SW480 (cell line): ENCODE measurements around the gene CSF3.
"Not testable (repeated sequence)": the region's sequence is repeated elsewhere in the genome, so short reads cannot be mapped to it uniquely, and the experiment has no call there.

Experiments
- DNase-seq: peaks from one replicate; pipeline ENCODE4 v3.0.0-alpha.2; 2016; ENCODE audit warnings: low spot score

CSF3 gene

DNA sequence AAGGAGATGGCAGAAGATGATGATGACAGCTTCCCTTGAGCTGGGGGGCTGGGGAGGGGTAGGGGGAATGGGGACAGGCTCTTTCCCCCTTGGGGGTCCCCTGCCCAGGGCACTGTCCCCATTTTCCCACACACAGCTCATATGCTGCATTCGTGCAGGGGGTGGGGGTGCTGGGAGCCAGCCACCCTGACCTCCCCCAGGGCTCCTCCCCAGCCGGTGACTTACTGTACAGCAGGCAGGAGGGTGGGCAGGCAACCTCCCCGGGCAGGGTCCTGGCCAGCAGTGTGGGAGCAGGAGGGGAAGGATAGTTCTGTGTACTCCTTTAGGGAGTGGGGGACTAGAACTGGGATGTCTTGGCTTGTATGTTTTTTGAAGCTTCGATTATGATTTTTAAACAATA lies 17.7 kb upstream of the CSF3 start:
- no peak for DNase-seq

DNA sequence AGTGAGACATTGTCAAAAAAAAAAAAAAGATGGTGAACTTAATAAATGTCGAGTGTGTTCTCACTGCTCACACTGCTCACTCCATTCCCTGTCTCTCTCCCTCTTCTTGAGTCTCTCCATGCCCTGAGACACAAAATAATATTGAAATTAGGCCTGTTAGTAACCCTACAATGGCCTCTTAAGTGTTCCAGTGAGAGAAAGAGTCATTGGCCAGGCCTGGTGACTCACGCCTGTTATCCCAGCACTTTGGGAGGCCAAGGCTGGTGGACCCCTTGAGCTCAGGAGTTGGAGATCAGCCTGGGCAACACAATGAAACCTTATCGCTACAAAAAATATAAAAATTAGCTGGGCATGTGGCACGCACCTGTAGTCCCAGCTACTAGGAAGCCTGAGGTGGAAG lies 16.2 kb upstream of the CSF3 start:
- no peak for DNase-seq

DNA sequence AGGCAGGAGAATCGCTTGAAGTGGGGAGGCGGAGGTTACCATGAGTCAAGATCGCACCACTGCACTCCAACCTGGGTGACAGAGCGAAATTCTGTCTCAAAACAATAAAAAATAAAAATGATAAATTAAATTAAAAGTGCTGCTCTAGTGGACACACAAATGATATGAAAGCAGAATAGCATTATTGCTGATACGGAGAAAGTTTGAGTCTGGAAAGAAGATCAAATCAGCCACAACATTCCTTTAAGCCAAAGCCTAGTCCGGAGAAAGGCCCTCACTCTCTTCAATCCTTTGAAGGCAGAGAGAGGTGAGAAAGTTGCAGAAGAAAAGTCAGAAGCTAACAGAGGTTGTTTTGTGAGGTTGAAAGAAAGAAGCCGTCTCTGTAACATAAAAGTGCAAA lies 15.1 kb upstream of the CSF3 start:
- DNase-seq = no peak

DNA sequence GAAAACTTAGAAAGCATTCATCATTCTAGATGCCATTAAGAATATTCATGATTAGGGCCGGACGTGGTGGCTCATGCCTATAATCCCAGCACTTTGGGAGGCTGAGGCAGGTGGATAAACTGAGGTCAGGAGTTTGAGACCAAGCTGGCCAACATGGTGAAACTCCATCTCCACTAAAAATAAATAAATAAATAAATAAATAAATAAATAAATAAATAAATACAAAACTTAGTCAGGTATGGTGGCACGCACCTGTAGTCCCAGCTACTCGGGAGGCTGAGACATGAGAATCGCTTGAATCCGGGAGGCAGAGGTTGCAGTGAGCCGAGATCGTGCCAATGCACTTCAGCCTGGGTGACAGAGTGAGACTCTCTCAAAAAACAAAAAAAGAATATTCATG lies 13.9 kb upstream of the CSF3 start:
- DNase-seq = not testable (repeated sequence)

DNA sequence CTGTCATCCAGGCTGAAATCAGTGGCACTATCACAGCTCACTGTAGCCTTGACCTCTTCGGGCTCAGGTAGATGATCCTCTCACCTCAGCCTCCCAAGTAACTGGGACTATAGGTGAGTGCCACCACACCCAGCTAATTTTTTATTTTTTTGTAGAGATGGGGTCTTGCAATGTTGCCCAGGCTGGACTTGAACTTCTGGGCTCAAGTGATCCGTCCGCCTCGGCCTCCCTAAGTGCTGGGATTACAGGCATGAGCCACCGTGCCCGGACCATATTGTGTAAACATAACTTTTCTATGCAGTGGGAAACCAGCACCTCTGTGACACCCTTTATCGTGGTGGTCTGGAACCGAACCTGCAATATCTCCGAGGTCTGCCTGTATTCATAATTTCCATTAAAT lies 11.2 kb upstream of the CSF3 start:
- no peak for DNase-seq

DNA sequence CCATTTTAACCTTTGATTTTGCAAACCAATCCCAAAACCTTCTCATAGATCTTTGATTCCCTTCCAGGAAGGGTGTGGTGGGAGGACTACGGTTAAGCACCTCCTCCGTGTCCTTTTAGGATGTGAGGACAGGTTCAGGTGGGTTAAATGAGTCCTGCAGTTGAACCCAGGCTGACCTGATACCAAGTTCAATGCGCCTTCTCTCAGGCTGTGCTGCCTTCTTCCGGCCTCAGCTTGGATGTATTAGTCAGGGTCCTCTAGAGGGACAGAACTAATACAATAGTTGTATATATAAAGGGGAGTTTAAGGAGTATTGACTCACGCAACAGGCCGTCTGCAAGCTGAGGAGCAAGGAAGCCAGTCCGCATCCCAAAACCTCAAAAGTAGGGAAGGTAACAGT lies 10.5 kb upstream of the CSF3 start:
- DNase-seq = no peak

DNA sequence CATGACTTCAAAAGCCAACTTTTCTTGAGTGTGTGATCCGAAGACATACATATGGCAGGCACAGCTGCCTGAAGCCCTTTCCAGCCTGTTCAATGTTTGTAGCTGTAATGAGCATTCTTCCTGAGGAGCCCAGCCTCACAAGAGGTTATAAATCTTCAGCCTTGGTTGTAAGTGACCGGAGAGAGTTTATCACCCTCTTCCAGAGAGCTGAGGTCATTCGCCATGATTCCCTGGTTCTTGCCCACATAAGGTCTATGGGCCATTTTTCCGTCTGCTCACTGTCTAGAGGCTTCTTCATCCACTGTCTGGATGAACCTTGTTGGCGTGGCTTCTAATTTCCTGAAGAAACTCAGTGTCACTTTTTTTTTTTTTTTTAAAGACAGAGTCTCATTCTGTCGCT lies 9.7 kb upstream of the CSF3 start:
- DNase-seq = no peak

DNA sequence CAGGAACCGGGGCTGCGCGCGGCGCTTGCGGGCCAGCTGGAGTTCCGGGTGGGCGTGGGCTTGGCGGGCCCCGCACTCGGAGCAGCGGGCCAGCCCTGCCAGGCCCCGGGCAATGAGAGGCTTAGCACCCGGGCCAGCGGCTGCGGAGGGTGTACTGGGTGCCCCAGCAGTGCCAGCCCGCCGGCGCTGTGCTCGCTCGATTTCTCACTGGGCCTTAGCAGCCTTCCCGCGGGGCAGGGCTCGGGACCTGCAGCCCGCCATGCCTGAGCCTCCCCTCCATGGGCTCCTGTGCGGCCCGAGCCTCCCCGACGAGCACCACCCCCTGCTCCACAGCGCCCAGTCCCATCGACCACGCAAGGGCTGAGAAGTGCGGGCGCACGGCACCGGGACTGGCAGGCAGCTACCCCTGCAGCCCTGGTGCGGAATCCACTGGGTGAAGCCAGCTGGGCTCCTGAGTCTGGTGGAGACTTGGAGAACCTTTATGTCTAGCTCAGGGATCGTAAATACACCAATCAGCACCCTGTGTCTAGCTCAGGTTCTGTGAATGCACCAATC lies 4.2 kb upstream of the CSF3 start:
- not testable (repeated sequence) for DNase-seq

DNA sequence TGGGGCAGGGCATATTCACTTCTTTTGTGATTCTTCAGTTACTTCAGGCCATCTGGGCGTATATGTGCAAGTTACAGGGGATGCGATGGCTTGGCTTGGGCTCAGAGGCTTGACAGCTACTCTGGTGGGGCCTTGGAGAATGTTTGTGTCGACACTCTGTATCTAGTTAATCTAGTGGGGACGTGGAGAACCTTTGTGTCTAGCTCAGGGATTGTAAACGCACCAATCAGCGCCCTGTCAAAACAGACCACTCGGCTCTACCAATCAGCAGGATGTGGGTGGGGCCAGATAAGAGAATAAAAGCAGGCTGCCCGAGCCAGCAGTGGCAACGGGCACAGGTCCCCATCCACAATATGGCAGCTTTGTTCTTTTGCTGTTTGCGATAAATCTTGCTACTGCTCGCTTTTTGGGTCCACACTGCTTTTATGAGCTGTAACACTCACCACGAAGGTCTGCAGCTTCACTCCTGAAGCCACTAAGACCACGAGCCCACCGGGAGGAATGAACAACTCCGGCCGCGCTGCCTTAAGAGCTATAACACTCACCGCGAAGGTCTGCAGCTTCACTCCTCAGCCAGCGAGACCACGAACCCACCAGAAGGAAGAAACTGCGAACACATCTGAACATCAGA lies 3.1 kb upstream of the CSF3 start:
- not testable (repeated sequence) for DNase-seq

DNA sequence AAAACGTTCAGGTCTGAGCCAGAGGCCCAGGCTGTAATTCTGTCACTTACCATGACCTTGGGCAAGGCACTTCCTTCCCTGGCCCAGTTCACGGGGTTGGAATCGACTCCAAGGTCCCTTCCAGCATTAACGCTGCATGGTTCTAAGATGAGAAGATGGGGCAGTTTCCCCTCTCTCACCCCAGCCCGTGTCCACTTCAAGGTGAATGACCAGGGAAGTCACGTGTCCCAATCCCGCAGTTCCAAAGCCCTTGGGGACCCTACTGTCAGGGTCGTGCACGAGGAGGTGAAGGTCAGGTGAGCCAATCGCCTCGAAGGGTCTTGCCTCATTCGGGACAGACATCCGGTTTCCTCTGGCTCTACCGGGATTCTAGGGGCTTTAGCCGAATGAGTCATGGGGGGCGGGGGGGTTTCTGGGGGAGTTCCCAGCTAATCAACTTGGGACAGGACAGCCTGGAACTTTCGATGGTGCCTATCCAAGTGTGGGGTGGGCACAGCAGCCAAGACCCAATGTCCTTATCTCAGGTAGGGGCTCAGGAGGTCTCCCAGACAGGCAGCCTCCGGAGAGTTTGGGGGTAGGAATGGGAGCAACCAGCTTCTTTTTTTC lies 762 bp upstream of the CSF3 start:
- no peak for DNase-seq

DNA sequence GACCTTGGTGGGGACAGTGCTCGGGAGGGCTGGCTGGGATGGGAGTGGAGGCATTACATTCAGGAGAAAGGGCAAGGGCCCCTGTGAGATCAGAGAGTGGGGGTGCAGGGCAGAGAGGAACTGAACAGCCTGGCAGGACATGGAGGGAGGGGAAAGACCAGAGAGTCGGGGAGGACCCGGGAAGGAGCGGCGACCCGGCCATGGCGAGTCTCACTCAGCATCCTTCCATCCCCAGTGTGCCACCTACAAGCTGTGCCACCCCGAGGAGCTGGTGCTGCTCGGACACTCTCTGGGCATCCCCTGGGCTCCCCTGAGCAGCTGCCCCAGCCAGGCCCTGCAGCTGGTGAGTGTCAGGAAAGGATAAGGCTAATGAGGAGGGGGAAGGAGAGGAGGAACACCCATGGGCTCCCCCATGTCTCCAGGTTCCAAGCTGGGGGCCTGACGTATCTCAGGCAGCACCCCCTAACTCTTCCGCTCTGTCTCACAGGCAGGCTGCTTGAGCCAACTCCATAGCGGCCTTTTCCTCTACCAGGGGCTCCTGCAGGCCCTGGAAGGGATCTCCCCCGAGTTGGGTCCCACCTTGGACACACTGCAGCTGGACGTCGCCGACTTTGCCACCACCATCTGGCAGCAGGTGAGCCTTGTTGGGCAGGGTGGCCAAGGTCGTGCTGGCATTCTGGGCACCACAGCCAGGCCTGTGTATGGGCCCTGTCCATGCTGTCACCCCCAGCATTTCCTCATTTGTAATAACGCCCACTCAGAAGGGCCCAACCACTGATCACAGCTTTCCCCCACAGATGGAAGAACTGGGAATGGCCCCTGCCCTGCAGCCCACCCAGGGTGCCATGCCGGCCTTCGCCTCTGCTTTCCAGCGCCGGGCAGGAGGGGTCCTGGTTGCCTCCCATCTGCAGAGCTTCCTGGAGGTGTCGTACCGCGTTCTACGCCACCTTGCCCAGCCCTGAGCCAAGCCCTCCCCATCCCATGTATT lies 1.1 kb downstream of the CSF3 start:
- DNase-seq = no peak

DNA sequence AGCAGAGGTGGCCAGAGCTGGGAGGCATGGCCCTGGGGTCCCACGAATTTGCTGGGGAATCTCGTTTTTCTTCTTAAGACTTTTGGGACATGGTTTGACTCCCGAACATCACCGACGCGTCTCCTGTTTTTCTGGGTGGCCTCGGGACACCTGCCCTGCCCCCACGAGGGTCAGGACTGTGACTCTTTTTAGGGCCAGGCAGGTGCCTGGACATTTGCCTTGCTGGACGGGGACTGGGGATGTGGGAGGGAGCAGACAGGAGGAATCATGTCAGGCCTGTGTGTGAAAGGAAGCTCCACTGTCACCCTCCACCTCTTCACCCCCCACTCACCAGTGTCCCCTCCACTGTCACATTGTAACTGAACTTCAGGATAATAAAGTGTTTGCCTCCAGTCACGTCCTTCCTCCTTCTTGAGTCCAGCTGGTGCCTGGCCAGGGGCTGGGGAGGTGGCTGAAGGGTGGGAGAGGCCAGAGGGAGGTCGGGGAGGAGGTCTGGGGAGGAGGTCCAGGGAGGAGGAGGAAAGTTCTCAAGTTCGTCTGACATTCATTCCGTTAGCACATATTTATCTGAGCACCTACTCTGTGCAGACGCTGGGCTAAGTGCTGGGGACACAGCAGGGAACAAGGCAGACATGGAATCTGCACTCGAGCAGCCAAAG lies 2.3 kb downstream of the CSF3 start:
- DNase-seq = no peak

DNA sequence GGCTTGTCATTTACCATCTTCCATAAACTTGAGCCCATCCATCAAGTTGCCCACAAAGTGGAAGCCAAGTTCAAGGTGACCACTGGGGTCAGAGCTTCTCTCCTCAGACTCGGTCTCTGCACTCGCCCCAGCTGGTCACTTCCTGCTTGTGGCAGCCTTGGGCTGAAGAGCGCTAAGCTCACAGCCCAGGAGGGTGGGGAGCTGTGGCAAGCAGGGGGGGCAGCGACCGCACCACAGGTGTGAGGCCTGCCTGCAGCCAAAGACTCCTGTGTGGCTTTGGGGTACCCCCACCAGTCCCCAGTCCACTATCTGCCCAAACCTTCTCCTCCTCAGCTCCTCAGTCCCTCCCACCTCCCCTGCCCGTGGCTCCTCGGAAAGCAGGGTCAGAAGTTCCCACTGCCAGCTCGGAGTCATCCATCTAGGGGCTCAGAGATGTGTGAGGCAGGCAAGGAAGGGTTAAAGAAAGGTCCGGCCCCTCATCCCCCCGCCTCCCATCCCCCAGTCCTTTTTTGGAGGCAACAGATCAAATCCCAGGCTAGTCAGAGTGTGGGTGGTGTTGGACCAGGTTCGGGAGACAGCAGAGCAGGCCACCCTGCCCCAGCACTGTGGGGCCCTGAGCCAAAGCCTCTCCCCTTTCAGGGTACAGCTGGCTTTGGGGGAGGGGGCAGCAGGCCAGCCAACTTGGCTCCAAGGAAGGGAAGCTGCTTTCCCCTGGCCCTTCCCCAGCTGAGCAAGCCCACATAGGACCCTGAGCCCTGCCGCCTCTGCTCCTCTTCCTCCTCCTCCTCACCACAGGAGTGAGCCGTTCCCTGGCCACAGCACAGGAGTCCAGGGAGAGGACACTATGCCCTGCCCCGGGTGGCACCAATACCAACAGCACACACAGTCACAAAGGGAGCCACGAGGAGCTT lies 3.2 kb downstream of the CSF3 start:
- DNase-seq = no peak

DNA sequence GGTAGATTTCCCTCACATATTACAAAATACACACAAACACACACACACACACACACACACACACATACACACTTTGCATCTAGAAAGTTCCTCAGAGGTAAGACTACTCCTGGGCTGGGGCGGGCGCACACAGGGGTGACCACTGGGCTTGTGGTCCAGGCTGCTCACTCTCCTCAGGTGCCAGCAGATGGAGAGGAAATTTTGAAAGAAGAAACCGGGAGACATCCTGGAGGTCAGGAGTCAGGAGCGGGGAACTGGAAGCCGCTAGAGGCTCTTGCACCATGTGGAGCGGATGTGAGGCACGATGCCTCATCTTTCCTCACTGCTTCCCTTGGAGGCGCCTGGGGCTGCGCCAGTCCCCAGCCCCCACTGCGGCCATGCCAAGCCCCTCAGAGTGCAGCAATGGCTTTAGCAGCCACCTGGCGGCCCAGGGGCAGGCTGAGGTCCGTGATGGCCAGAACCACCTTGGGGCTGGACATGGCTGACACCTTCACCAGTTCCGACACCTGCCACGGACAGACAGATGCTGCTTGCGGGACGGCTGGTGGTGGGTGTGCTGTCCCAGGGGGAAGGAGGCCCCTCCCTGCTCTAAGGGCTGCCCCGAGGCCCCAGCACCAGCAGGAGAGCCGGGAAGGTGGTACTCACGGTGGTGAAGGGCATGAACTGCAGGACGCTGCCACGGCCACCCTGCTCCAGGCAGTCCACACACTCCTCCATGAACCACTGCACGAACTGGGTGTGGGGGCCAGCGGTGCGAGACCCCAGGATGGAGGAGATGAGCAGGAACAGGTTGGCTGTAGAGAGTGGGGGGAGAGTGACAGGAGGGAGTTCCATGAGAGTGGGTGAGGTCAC lies 4.1 kb downstream of the CSF3 start:
- DNase-seq = no peak

DNA sequence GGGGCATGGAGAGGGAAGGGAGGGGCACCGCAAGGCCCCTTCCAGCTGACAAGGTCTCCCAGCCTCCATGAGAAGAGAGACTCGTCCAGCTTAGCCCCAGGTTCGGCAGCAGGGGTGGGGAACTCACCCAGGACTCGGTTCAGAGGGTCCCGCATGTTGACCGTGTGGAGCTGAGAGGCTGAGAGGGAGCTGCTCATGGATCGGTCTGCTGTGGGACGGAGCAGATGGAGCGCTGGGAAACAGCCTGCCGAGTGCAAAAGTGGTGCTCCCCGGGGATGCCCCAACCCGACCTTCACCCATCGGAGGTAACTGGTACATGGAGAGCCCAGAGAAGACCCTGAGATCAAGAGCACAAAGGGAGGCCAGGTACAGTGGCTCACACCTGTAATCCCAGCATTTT lies 4.9 kb downstream of the CSF3 start:
- DNase-seq = no peak

DNA sequence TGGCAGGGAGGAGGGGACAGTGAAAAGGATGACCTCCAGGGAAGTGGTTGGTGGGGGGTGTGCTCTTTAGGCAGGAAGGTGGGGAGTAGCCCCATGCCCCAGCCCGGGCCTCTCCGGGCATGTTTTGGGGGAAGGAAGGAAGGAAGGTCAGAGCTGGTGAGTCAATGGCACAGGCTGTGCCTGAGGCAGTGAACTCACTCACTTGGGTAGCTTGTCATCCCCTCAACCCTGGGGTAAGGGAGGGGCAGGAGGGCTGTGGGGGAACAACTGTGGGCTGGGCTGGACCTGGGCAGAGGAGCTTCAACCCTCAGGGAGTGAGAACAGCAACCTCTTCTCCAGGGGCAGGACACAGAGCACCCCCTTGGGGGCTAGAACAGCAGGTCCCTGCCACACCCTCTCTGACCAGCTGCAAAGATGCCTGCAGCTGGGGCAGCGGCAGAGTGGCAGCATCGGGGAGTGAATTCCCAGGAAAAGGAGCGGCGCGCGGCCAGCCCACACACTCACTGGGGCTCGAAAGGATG lies 6.3 kb downstream of the CSF3 start:
- DNase-seq = no peak

DNA sequence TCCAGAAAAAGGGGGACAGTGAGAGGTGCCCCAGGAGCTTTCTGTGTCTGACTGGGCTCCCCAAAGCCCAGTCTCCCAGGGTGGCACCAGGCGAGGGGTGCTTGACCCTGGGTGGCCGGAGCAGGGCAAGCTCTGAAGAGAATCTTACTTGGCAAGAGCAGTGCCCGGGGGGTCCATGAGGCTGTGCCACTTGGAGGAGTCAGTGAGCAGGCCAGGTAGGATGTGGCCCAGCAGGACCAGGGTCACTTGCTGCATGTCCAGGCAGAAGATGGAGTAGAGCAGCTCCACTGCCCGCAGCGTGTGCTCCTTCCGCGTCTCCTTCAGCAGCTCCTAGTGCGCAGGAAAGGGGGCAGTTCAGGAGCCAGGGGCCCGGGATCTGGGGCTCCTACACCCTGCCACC lies 7.3 kb downstream of the CSF3 start:
- DNase-seq = no peak

DNA sequence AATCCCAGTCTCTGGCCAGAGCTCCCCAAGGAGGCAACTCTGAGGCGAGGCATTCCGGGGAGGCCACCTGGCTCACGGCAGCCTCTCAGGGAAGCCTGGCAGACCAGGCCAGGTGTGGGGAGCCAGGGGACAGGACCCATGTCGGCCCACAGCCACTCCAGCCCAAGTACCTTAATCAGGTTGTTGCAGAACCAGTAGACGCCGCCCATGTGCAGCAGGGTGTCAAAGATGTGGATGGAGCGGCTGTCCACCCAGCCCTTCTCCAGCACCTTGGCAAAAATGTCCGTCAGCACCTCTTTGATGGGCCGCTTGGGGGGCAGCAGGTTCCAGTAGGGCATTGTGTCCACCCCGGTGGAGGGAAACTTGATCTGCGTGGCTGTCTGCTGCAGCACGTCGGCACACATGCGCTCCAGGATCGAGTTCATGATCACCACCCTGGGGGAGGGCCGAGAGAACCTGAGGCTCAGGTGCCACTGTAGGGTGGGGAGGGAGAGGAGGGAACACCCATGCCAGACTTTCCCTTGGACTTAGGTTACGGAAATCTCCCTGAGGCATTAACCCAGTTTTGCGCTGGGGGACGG lies 7.8 kb downstream of the CSF3 start:
- DNase-seq = no peak

DNA sequence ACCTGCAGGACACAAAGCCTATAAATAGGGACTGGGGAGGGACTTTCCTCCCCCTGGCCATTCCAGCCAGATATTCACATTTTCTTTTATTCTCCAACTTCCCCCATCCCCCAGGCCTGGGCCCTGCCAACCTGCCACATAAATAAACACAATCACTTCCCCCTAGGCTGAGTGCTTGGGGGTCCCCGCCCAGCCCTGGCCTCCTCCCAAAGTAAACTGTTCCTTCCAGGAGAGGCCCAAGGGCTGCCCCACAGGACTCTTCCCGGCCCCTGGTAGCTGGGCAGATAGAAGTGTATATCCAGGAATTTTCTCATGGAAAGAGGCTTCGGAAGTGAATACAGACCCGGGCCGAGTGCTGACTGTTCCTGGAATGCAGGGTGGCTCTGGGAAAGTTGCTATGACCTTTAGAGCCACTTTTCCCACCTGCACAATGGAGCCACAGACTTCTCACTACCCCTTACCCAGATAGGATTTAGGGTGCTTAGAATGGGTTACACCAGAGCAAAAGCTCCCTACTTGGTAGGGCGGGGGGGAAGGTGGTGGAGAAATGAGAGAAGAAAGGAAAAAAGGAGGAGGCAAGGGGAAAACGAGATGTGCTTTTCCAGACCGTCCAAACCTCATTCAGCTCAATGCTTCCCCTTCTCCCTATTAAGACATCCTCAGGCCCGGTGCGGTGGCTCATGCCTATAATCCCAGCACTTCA lies 8.5 kb downstream of the CSF3 start:
- no peak for DNase-seq
